Thymus (tissue), 14 donors: ENCODE results near the gene S100A2. TPM values are rescaled to one million over a fixed set of nuclear protein-coding genes. Genes with fewer than 3 reads are reported as not detected.
A peak's percentile ranks its signal among the peaks of the same experiment; 100 is the strongest.

Source experiments
- DNase-seq, 9 donors: peaks; one replicate each; pipeline ENCODE4 v3.0.0-alpha.2; 2013; ENCODE audit warnings: low spot score in 9 of 9, low read depth in 6 of 9, missing footprints in 1 of 9
- H3K27ac ChIP-seq, 2 donors: one replicate each; pipeline ENCODE4 v1.5.1; 2013; ENCODE audit warnings: control low read depth in 1 of 2, low read depth in 1 of 2, low read length in 1 of 2, mild to moderate bottlenecking in 1 of 2, moderate library complexity in 1 of 2
- H3K27me3 ChIP-seq, 2 donors: one replicate each; pipeline ENCODE4 v1.5.1; 2013; ENCODE audit warnings: low read length in 1 of 2; ENCODE audit not compliant: control insufficient read depth in 2 of 2, insufficient read depth in 1 of 2
- H3K36me3 ChIP-seq, 2 donors: one replicate each; pipeline ENCODE4 v1.5.1; 2013; ENCODE audit warnings: low read length in 1 of 2, mild to moderate bottlenecking in 1 of 2, moderate library complexity in 1 of 2; ENCODE audit not compliant: control insufficient read depth in 2 of 2, insufficient read depth in 2 of 2
- H3K4me1 ChIP-seq, 2 donors: one replicate each; pipeline ENCODE4 v1.5.1; 2013; ENCODE audit warnings: low read length in 2 of 2; ENCODE audit not compliant: control insufficient read depth in 2 of 2, insufficient read depth in 2 of 2
- H3K4me3 ChIP-seq, 2 donors: one replicate each; pipeline ENCODE4 v1.5.1; 2013; ENCODE audit warnings: low read length in 2 of 2, control low read depth in 1 of 2, mild to moderate bottlenecking in 1 of 2
- H3K9me3 ChIP-seq, 2 donors: one replicate each; pipeline ENCODE4 v1.5.1; 2013; ENCODE audit warnings: low read length in 1 of 2, mild to moderate bottlenecking in 1 of 2; ENCODE audit not compliant: control insufficient read depth in 2 of 2, insufficient read depth in 1 of 2
- WGBS: extraction: QIAGEN DNeasy Blood & Tissue Kit; methylation state at CpG from one replicate; pipeline ENCODE4 v1.1.7; 2013; 5-methylcytosine and 5-hydroxymethylcytosine counted together
- long read RNA-seq, 10 donors: transcript quantifications; one replicate each; lab custom pipeline, GENCODE V29; 2026
- polyA plus RNA-seq: library from polyadenylated mRNA; stranded (reverse); fragments of 200-250 nt; gene quantifications from one replicate; pipeline ENCODE4 v1.2.3, GENCODE V29; 2013
- total RNA-seq: library from RNA; stranded (reverse); fragments of 120-200 nt; gene quantifications from one replicate; pipeline ENCODE4 v1.2.4, GENCODE V29; 2013
- donor health status: healthy.

The S100A2 gene
- total RNA-seq (9.8 TPM), polyA plus RNA-seq (93.5 TPM)
- long read RNA-seq, donor 1, partial matches to known transcripts, result 0 of 1 reads
- long read RNA-seq, donor 1, other reads (novel, unspliced or antisense), result 0 of 1 reads
- long read RNA-seq, donor 2, partial matches to known transcripts, result 0 of 4 reads
- long read RNA-seq, donor 2, other reads (novel, unspliced or antisense), result 0 of 4 reads
- long read RNA-seq, donor 3, transcript S100A2-202 (3 exons, 998 nt), result major isoform, 7 of 11 reads
- long read RNA-seq, donor 3, partial matches to known transcripts, result 0 of 11 reads
- long read RNA-seq, donor 3, other reads (novel, unspliced or antisense), result 0 of 11 reads
- long read RNA-seq, donor 4, partial matches to known transcripts, result 0 of 2 reads
- long read RNA-seq, donor 4, other reads (novel, unspliced or antisense), result 0 of 2 reads
- long read RNA-seq, donor 5, transcript S100A2-202 (3 exons, 998 nt), result major isoform, 16 of 17 reads
- long read RNA-seq, donor 5, partial matches to known transcripts, result 0 of 17 reads
- long read RNA-seq, donor 5, other reads (novel, unspliced or antisense), result 0 of 17 reads
- long read RNA-seq, donor 6, partial matches to known transcripts, result 0 of 2 reads
- long read RNA-seq, donor 6, other reads (novel, unspliced or antisense), result 0 of 2 reads
- long read RNA-seq, donor 7, partial matches to known transcripts, result 0 of 2 reads
- long read RNA-seq, donor 7, other reads (novel, unspliced or antisense), result 0 of 2 reads
- long read RNA-seq, donor 8, partial matches to known transcripts, result 0 of 2 reads
- long read RNA-seq, donor 8, other reads (novel, unspliced or antisense), result 0 of 2 reads
- long read RNA-seq, donor 9, transcript S100A2-202 (3 exons, 998 nt), result major isoform, 5 of 6 reads
- long read RNA-seq, donor 9, partial matches to known transcripts, result 0 of 6 reads
- long read RNA-seq, donor 9, other reads (novel, unspliced or antisense), result 0 of 6 reads
- long read RNA-seq, donor 10, partial matches to known transcripts, result 0 of 1 reads
- long read RNA-seq, donor 10, other reads (novel, unspliced or antisense), result 0 of 1 reads

- H3K27ac ChIP-seq, result peak within 1 kb of the TSS; percentile 57 to 88
- no peak for DNase-seq
- WGBS, result 68% methylated on average over 8 of the region's 8 CpGs
- no peaks in the 10 kb centered on the region for H3K9me3 ChIP-seq
- H3K4me3 ChIP-seq, result no peak within 1 kb of the TSS
- H3K27me3 ChIP-seq, result no peaks in the 10 kb centered on the region
- H3K4me1 ChIP-seq, result peaks cover 0 to 33% of the 10 kb centered on the region in 2 donors
- H3K36me3 ChIP-seq, result no peaks in the 10 kb centered on the region
These were observed at the start of gene S100A2 for GRCh38 chr1:153565529-153566374. Gene S100A2 (minus strand): TSS chr1:153565844. CDS start chr1:153563877, 1,967 bp downstream.

- Histone ChIP-seq H3K4me3 (peak overlapping the region in 1 of 2 donors; percentile 19), H3K27me3 (no peaks in the 10 kb centered on the region), H3K4me1 (peaks cover 0 to 20% of the 10 kb centered on the region in 2 donors), H3K36me3 (no peaks in the 10 kb centered on the region), H3K27ac (peak overlapping the region in 1 of 2 donors; percentile 30), H3K9me3 (no peaks in the 10 kb centered on the region)
- 95% methylated on average over 2 of the region's 2 CpGs for WGBS
- DNase-seq, result no peak
These were observed 49.8 kb upstream of the S100A2 start for GRCh38 chr1:153615406-153615805.

GRCh38 chr1:153614906-153615305 is 49.3 kb upstream of the S100A2 start:
- Histone ChIP-seq H3K9me3 (no peaks in the 10 kb centered on the region), H3K36me3 (no peaks in the 10 kb centered on the region), H3K27me3 (no peaks in the 10 kb centered on the region), H3K4me3 (peak overlapping the region in 1 of 2 donors; percentile 19), H3K27ac (no peak overlapping the region), H3K4me1 (peaks cover 0 to 20% of the 10 kb centered on the region in 2 donors)
- DNase-seq, result no peak
- WGBS, result 96% methylated on average over 7 of the region's 7 CpGs

GRCh38 chr1:153614189-153614900 is 48.7 kb upstream of the S100A2 start:
- Histone ChIP-seq H3K27ac (no peak overlapping the region), H3K9me3 (no peaks in the 10 kb centered on the region), H3K27me3 (no peaks in the 10 kb centered on the region), H3K4me3 (peak overlapping the region in 1 of 2 donors; percentile 19), H3K36me3 (no peaks in the 10 kb centered on the region), H3K4me1 (peaks cover 0 to 20% of the 10 kb centered on the region in 2 donors)
- DNase-seq, result no peak
- 98% methylated on average over 2 of the region's 2 CpGs for WGBS

GRCh38 chr1:153613406-153613805 is 47.8 kb upstream of the S100A2 start:
- Histone ChIP-seq H3K9me3 (no peaks in the 10 kb centered on the region), H3K4me1 (peaks cover 0 to 20% of the 10 kb centered on the region in 2 donors), H3K4me3 (no peak overlapping the region), H3K27me3 (no peaks in the 10 kb centered on the region), H3K27ac (peak overlapping the region in 1 of 2 donors; percentile 33), H3K36me3 (no peaks in the 10 kb centered on the region)
- WGBS, result 93% methylated on average over 5 of the region's 5 CpGs
- DNase-seq, result no peak

- no peak for DNase-seq
- H3K36me3 ChIP-seq, result no peaks in the 10 kb centered on the region
- H3K4me3 ChIP-seq, result peak within 1 kb of the TSS; percentile 13 to 29
- H3K9me3 ChIP-seq, result no peaks in the 10 kb centered on the region
- H3K27ac ChIP-seq, result peak within 1 kb of the TSS; percentile 32 to 68
- peaks cover 0 to 15% of the 10 kb centered on the region in 2 donors for H3K4me1 ChIP-seq
- 91% methylated on average over 9 of the region's 9 CpGs for WGBS
- no peaks in the 10 kb centered on the region for H3K27me3 ChIP-seq
These were observed 47.2 kb upstream of the S100A2 start, which contains the start of gene S100A16 for GRCh38 chr1:153612755-153613331. Gene S100A16 (minus strand): TSS chr1:153613137. CDS start chr1:153608151, 4,986 bp downstream.

GRCh38 chr1:153612111-153612754 is 46.6 kb upstream of the S100A2 start:
- no peak for DNase-seq
- Histone ChIP-seq H3K4me1 (peaks cover 0 to 9% of the 10 kb centered on the region in 2 donors), H3K36me3 (no peaks in the 10 kb centered on the region), H3K4me3 (peak overlapping the region; percentile 13 to 29), H3K9me3 (no peaks in the 10 kb centered on the region), H3K27me3 (no peaks in the 10 kb centered on the region), H3K27ac (peak overlapping the region; percentile 32 to 68)
- WGBS, result 91% methylated on average over 11 of the region's 11 CpGs
